HuH-7.5 (cell line): Measurements from ENCODE around the gene GOLGA8G.
"Not testable (repeated sequence)": the region's sequence is repeated elsewhere in the genome, so short reads cannot be mapped to it uniquely, and the experiment has no call there.

Source experiments
- DNase-seq: peaks from one replicate; pipeline ENCODE4 v3.0.0; 2011; ENCODE audit warnings: low spot score

The GOLGA8G gene, protein sequence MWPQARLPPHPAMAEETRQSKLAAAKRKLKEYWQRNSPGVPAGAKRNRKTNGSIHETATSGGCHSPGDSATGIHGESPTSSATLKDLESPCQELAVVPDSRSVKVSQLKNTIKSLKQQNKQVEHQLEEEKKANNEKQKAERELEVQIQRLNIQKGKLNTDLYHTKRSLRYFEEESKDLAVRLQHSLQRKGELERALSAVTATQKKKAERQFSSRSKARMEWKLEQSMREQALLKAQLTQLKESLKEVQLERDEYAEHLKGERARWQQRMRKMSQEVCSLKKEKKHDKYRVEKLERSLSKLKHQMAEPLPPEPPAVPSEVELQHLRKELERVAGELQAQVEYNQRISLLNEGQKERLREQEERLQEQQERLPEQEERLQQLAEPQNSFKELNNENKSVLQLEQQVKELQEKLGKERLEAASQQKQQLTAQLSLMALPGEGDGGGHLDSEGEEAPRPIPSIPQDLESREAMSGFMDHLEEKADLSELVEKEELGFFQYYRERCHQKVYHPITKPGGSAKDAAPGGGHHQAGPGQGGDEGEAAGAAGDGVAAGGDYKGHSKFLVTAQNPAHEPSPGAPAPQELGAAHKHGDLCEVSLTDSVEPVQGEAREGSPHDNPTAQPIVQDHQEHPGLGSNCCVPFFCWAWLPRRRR

DNA sequence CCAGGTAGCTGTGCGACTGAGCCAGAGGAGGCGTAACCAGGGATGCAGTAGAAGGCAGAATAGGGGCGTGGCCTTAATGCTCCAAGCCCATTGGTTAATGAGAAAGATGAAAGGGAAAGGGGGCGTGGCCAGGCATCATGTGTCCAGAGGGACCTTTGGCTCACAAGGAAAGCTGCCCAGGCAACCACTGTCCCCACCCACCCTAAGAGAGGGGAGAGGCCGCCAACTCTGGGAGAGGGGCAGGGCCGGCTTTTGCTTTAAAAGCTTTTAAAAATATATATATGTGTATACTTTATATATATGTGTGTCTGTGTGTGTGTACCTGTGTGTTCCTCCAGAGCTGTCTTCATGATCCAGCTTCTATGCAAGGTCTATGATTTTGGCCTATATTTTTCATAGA, at the start of gene GOLGA8G:
GOLGA8G (minus strand) TSS at position 18 of the 400 bp plus-strand sequence. CDS start 62 bp downstream, outside the sequence.
- DNase-seq, result not testable (repeated sequence)

DNA sequence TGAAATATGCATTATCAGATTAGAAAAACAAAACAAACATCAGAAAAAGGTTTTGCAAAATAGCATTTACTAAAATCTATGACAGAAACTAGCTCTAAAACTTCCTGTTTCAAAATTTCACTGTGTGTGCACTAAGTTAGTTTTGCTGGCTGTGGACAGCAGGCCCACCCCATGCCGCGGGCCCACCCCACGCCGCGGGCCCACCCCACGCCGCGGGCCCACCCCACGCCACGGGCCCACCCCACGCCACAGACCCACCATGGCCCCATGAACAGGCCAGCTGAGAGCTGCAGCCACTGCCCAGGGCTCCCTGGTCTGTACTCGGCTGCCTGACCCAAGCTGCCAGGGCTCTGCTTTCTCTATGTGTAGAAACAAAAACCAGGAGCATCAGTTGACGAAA, 40.6 kb upstream of the GOLGA8G start:
- not testable (repeated sequence) for DNase-seq

DNA sequence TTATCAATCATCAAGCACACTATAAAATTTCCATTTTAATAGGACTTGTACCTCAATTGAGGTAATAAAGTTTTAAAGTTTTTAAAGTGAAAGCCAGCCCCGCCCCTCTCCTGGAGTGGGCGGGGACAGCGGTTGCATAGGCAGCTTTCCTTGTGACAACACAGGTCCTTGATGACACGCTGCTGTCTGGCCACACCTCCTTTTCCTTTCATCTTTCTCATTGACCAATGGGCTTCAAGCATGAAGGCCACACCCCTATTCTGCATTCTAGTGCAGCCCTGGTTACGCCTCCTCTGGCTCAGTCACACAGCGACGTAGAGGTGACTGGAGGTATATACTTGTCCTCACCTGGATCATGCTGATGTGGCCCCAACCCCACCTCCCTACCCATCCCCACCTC, 20.5 kb upstream of the GOLGA8G start, which contains the start of gene GOLGA6L25:
GOLGA6L25 (plus strand) TSS at position 301 of the 400 bp plus-strand sequence; CDS start at position 362, 61 bp downstream.
- DNase-seq, result not testable (repeated sequence)

DNA sequence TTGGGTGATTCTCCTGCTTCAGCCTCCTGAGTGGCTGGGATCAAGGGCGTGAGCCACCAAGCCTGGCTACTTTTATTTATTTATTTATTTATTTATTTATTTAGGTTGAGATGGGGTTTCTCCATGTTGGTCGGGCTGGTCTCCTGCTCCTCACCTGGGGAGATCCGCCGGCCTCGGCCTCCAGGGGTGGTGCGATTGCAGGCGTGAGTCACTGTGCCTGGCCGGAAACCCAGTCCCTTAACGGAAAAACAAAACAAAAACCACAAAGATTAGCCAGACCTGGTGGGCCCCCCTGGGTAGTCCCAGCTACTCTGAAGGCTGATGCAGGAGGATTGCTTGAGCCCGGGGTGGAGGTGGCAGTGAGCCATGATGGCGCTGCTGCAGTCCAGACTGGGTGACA, 17.6 kb downstream of the GOLGA8G start:
- DNase-seq, result not testable (repeated sequence)

DNA sequence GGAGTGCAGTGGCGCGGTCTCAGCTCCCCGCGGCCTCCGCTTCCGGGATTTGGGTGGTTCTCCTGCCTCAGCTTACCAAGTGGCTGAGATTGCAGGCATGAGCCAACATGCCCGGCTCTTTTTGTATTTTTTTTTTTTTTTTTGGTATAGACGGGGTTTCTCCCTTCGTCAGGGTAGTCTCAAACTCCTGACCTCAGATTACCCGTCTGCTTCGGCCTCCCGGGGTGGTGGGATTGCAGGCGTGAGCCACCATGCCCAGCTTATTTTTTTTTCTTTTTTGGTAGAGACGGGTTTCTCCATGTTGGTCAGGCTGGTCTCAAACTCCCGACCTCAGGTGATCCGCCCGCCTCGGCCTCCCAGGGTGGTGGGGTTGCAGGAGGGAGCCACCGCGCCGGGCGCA, 18.6 kb downstream of the GOLGA8G start:
- not testable (repeated sequence) for DNase-seq

DNA sequence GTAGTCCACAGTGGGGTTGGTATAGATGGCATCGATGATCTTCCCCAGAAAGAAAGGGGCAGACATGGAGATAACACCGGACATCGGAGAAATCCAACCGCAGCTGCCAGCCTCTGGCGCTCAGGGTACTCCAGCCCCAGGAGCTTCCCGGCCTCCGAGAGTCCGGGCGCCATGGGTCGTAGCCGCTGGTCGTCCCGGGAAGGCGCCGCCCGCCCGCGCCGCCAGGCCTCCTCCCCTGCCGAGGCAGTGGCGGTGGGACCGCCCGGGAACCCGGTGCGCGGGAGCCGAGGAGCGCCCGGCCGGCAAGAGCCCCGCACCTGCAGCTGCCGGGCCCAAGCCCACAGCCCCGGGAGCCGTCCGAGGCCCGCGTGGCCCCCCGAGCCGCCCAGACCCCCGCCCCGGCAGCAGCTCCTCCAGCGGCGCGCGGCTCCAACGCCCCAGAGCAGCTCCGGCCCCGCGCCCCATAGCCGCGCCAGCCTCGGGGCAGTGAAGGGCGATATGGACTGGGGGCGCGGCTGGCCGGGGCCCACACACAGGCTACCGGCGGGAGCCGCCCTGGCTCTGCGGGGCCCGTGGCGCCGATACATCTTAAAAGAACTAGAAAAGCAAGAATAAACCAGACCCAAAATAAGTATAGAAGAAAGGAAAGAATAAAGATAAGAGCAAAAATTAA, 24.4 kb downstream of the GOLGA8G start:
- not testable (repeated sequence) for DNase-seq

DNA sequence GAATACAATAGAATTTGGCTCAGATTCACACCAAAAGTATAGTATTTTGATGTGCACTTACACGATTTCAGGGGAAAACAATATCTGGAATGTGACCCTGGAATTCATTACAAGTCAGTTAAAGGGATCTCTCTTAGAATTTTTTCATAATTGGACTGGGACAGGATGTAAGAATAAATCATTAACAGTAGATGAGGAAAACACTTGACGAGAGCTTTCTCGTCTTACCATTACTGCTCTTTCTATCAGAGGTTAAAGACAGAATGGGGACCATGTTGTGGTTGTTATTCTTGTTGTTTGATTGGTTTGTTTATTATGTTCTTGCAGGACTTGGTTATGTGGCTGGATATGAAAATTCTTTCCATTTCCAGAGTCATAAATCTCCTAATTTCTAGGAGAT, 51.4 kb downstream of the GOLGA8G start:
- not testable (repeated sequence) for DNase-seq
